Adipose tissue (tissue), 3 donors: ENCODE measurements around the gene FEN1. TPM values are rescaled to one million over a fixed set of nuclear protein-coding genes. Genes with fewer than 3 reads are reported as not detected.

ENCODE experiments used
- H3K27ac ChIP-seq: one replicate; pipeline ENCODE4 v1.5.1; 2013; ENCODE audit warnings: low read depth, low read length
- WGBS, 3 donors: extraction: QIAGEN DNeasy Blood & Tissue Kit; methylation state at CpG; one replicate each; pipeline ENCODE4 v1.1.7; 2013; 5-methylcytosine and 5-hydroxymethylcytosine counted together
- polyA plus RNA-seq, 3 donors: library from polyadenylated mRNA; stranded (reverse); fragments of 200-250 nt; gene quantifications; one replicate each; pipeline ENCODE4 v1.2.3, GENCODE V29; 2013
- donor health status: healthy with polysubstance abuse.
- donor health status: Bipolar disorder and iron deficiency.
- donor health status: healthy.

Gene FEN1
- polyA plus RNA-seq, 3 donors = 4.8 to 6.5 (median 6.3) TPM

GRCh38 chr11:61771195-61771894, 21.4 kb upstream of the FEN1 start:
- no peak overlapping the region for H3K27ac ChIP-seq
- 80 to 91% (median 83%) methylated on average over 15 of the region's 15 CpGs for WGBS, 3 donors

GRCh38 chr11:61771985-61772455, 20.7 kb upstream of the FEN1 start:
- no peak overlapping the region for H3K27ac ChIP-seq
- WGBS, 3 donors = 50 to 70% (median 60%) methylated on average over 6 to 7 of the region's 7 CpGs

- WGBS, 3 donors = 75 to 82% (median 78%) methylated on average over 10 of the region's 10 CpGs
These were observed 19.4 kb upstream of the FEN1 start for GRCh38 chr11:61773356-61773755.

GRCh38 chr11:61773809-61774208, 18.9 kb upstream of the FEN1 start:
- H3K27ac ChIP-seq = no peak overlapping the region
- WGBS, 3 donors = 79 to 94% (median 82%) methylated on average over 18 of the region's 18 CpGs

More at GRCh38 chr11:61773356-61773755, 19.4 kb upstream of the FEN1 start:
- no peak overlapping the region for H3K27ac ChIP-seq

GRCh38 chr11:61774411-61774810, 18.3 kb upstream of the FEN1 start:
- H3K27ac ChIP-seq = no peak overlapping the region
- 78 to 87% (median 78%) methylated on average over 11 to 12 of the region's 12 CpGs for WGBS, 3 donors

- 93 to 97% (median 93%) methylated on average over 6 of the region's 6 CpGs for WGBS, 3 donors
- no peak overlapping the region for H3K27ac ChIP-seq
These were observed 17.6 kb upstream of the FEN1 start for GRCh38 chr11:61775106-61775505.

- 79 to 85% (median 80%) methylated on average over 20 of the region's 20 CpGs for WGBS, 3 donors
These were observed 16.8 kb upstream of the FEN1 start for GRCh38 chr11:61775606-61776554.

GRCh38 chr11:61776561-61777075, 16.1 kb upstream of the FEN1 start:
- no peak overlapping the region for H3K27ac ChIP-seq
- 60 to 67% (median 64%) methylated on average over 8 to 9 of the region's 9 CpGs for WGBS, 3 donors

More at GRCh38 chr11:61775606-61776554, 16.8 kb upstream of the FEN1 start:
- H3K27ac ChIP-seq = no peak overlapping the region

GRCh38 chr11:61777234-61778090, 15.2 kb upstream of the FEN1 start:
- H3K27ac ChIP-seq = no peak overlapping the region
- WGBS, 3 donors = 39 to 48% (median 39%) methylated on average over 54 to 66 of the region's 67 CpGs

GRCh38 chr11:61778357-61778886, 14.3 kb upstream of the FEN1 start:
- no peak overlapping the region for H3K27ac ChIP-seq
- 85 to 88% (median 87%) methylated on average over 11 of the region's 11 CpGs for WGBS, 3 donors

- no peak overlapping the region for H3K27ac ChIP-seq
- WGBS, 3 donors = 86 to 92% (median 89%) methylated on average over 19 to 24 of the region's 24 CpGs
These were observed 13.6 kb upstream of the FEN1 start for GRCh38 chr11:61778920-61779650.

GRCh38 chr11:61779666-61780525, 12.8 kb upstream of the FEN1 start:
- WGBS, 3 donors = 81 to 88% (median 87%) methylated on average over 14 of the region's 14 CpGs
- no peak overlapping the region for H3K27ac ChIP-seq

- 78 to 89% (median 80%) methylated on average over 9 of the region's 9 CpGs for WGBS, 3 donors
- no peak overlapping the region for H3K27ac ChIP-seq
These were observed 12.0 kb upstream of the FEN1 start for GRCh38 chr11:61780581-61781162.

GRCh38 chr11:61781585-61781984, 11.1 kb upstream of the FEN1 start:
- WGBS, 3 donors = 70 to 78% (median 76%) methylated on average over 5 of the region's 5 CpGs
- H3K27ac ChIP-seq = no peak overlapping the region

- WGBS, 3 donors = 88 to 89% (median 88%) methylated on average over 3 of the region's 3 CpGs
- no peak overlapping the region for H3K27ac ChIP-seq
These were observed 10.4 kb upstream of the FEN1 start for GRCh38 chr11:61782299-61782698.

GRCh38 chr11:61782841-61783240, 9.9 kb upstream of the FEN1 start:
- 85 to 86% (median 86%) methylated on average over 11 of the region's 11 CpGs for WGBS, 3 donors
- no peak overlapping the region for H3K27ac ChIP-seq
